Left lobe of liver (tissue), 2 donors: ENCODE measurements around the gene NRG3. TPM values are rescaled to one million over a fixed set of nuclear protein-coding genes. Genes with fewer than 3 reads are reported as not detected.

Experiments used
- ATAC-seq: fragments of 200-7000 bp; cut with Tn5 transposase; one replicate; pipeline ENCODE4 v1.9.1; 2020; ENCODE audit warnings: mild to moderate bottlenecking, moderate library complexity
- DNase-seq: peaks from one replicate; pipeline ENCODE4 v3.0.0-alpha.2; 2020; ENCODE audit warnings: low spot score
- total RNA-seq: library from RNA; stranded (reverse); gene quantifications from one replicate; pipeline ENCODE4 v1.2.1, GENCODE V29; 2021
- donor health status: DM: no; HTN: no; CAD: no; lungs with moderate emphysema.
- donor health status: DM: no; HTN: yes; CAD: no.

NRG3 gene
- total RNA-seq, 1 donor from 2014 or later = 1.1 TPM

DNA sequence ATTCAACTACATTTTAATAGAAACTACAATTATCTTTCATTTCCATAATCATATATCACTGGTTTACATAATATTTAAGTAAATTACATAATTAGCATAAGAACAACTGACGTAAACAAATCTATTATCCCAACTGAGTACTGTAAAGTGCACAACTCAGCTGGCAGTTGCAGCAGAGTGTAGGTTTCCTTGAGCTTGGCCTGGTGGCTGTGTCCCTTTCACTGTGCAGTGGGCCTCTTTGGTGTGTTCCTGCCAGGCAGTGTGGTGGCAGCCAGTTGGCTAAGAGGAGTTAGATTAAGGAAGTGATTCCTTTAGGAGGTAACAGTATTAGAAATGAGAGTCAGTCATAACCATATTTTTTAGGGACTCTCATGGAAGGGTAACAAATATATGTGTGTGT, 7.0 kb downstream of the NRG3 start:
- ATAC-seq (no peak), DNase-seq (no peak)

GRCh38 chr10:81884856-81885255, 9.9 kb downstream of the NRG3 start:
- DNase-seq = no peak
- ATAC-seq = peak; percentile 61

GRCh38 chr10:81885491-81885890, 10.5 kb downstream of the NRG3 start:
- ATAC-seq (no peak), DNase-seq (no peak)

- ATAC-seq (no peak), DNase-seq (no peak)
Measured at GRCh38 chr10:81886939-81887338, 11.9 kb downstream of the NRG3 start.

- DNase-seq (no peak), ATAC-seq (no peak)
Measured at GRCh38 chr10:81889181-81889769, 14.3 kb downstream of the NRG3 start.

GRCh38 chr10:81894616-81895015, 19.6 kb downstream of the NRG3 start:
- DNase-seq (no peak), ATAC-seq (no peak)

DNA sequence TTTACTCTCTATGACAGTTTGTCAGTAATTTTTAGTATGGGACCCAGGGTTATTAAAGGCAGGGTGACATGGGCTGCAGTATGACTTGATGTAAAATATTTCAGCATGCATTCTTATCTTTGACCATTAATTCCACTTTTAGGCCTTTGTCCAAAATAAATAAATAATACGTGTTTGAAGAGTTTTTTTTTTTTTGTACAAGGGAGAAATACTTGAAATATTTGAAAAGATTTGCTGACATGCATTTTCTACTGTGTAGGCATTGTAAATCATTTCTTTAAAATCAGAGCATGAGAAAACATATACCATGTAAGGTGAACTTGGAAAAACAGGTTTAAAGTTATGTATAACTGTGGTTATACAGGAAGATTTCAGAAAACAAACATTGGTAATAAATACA, 23.5 kb downstream of the NRG3 start:
- ATAC-seq = no peak
- no peak for DNase-seq

GRCh38 chr10:81900989-81901388, 26.0 kb downstream of the NRG3 start:
- no peak for ATAC-seq
- no peak for DNase-seq

- no peak for DNase-seq
Measured at GRCh38 chr10:81903472-81903871, 28.5 kb downstream of the NRG3 start.

DNA sequence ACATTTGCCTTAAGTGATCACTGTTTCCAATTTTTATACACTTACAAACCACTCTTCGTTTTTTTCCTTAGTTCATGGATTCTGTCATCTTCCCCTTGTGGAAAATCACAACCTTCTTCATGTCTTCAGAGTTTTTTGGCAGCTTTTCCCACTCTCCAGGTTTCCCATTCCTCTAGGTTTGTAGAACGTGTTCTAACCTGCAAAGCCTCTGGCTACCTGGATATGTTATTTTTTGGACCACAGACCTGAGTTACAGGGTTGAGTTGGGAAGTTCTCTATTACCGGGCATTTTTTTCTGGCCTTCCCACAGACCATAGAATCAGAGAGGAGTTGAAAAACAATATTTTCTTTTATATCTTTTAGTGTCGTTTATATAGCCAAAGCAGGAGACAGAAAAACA, 30.2 kb downstream of the NRG3 start:
- DNase-seq = no peak
- ATAC-seq = no peak

More at GRCh38 chr10:81903472-81903871, 28.5 kb downstream of the NRG3 start:
- ATAC-seq = no peak

DNA sequence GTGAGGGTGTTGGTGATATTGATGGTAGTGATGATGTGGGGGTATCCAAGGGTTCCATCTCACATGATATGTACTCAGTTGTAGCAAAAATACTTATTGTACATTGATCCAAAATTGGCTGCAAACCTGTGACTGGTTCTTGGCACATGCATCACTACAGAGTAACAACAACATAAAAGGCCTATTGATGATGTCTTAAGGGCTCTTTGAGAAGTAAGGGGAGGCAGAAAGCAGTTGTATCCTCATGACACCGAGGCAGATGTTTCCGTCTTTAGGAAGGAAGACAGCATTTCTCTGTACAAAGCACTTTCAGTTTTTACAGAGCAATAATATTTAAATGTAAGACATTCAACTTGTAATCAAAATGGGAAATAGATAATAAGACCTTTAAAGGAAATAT, 34.5 kb downstream of the NRG3 start:
- DNase-seq (no peak), ATAC-seq (no peak)

DNA sequence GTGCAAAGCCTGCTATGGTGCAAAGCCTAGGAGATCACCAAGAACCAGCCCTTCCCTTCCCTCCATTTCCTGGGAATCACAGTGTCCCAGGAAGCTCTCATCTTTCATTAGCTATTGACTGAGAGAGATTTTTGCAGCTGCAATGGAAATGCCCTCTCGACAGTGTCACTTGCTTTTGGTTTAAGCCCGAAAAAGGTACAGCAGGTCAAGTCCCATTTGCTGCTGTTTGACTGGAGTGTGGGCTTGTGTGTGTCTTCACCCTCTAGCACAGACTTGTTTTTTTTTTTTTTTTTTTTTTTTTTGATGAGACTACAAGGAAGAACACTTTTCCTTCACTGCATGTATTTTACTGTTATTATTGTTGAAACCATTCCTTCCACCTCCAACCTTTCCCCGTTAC, 36.3 kb downstream of the NRG3 start:
- no peak for ATAC-seq

DNA sequence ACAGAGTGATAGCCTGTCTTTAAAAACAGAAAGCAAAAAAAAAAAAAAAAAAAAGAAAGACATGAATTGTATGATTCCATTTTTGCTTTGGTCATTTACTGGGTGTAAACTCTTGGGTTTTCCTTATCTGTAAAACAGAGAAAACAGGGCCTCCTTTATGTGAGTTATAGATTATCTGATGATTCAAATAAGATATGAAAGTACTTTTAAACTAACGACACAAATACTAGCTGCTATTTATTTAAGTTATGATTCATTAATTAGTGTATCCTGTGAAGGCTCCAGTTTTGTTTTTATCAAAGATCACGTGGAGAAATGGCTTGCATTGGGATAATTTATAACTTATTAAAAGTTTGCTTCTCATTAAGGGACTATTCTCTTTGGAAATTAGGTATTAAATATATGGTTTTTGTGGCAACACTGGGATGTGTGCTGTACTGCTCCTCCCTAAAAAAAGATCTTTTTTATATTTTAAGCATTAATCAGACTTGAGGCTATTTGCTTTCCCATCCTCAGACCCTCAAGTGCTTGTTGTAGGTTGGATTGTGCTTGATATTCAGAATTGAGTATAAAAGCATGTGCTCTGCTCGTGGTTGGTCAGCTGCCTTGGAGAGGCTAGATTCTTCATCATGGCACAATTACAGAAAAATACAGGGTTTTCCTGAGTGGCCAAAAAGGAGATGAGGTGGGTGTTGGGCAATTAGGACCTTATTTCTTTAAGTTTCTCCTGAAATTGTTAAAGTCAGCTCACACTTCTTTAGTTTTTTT, 39.9 kb downstream of the NRG3 start:
- no peak for DNase-seq
- no peak for ATAC-seq

More for the DNA sequence above, 36.3 kb downstream of the NRG3 start:
- no peak for DNase-seq

DNA sequence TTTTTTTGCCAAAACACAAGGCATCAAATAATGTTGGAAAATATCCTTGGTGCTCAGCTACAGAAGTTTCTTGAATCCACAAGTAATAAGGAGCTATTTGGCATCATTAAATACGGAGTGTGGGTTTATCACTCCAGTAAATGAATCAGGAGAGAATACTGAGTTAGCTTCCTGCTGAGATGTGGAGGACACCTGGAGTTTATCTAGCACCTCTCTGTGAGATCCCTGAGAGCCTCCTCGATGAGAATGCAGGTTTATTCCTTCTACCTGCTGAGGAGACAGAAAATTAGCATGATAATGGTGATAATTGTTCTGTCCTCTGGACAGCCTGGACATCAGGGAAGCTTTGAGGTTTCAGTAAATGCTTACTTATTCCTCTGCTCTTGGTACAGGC, 40.5 kb downstream of the NRG3 start:
- DNase-seq (no peak), ATAC-seq (no peak)

DNA sequence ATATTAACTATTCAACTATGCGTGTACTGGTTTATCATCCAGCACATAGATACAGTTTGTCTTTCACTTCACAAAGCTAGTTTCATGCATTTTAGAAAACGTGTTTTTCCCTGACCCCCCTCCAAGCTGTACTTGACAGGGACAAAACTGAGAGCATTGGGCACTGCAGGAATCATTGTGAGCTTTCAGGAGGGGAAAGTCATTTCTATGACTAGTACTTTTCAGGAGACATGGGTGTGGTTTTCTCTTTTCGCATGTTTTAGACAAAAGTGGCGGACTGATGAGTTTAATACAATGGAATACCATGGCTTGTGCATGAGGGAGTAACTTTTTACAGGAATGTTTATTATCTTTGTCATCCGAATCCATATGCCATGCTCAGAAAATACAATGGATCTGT, 42.7 kb downstream of the NRG3 start:
- ATAC-seq (no peak), DNase-seq (no peak)

DNA sequence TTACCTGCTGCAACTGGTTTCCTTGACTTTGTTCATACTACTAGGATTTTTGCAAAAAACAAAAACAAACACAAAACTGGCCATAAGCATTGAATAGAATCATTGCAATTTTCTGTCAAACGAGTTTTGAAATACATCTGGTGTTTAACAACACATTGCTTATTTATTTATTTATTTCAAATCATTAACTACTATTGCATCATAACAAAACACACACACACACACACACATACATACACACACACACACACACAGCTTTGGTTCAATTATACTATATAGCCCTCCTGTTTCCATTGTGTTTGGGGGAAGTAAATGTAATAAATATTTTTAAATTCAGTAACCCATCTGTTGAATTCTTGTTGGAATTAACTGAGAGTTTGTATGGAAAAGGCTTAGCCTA, 43.8 kb downstream of the NRG3 start:
- DNase-seq (no peak), ATAC-seq (no peak)

DNA sequence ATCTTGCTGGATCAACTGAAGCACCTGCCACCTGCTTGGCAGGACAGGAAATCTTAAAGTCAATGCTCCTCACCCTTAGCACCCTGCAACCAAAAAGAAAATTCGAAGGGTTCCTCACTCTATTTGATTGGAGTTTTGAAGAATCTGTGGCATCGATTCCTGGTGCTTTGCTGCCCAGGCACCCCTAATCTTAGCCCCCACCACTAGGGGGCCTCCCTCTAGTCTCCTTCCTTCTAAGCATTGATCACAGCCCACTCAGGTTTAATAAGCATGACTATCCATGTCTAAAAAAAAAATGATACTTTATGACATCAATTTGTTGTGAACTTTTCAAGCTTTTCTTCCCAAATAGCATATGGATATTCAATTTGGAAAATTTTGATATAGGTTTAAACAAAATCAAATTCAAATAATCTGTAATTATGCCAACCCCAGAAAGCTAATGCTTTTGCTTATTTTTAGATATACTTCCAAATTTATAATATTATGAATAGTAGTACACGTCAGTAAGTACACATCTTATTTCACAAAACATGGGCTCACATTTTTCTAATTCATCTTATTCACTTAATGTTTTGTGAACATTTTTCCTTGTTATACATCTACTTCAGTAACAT, 45.3 kb downstream of the NRG3 start:
- ATAC-seq (no peak), DNase-seq (no peak)

GRCh38 chr10:81928119-81928518, 53.1 kb downstream of the NRG3 start:
- DNase-seq (no peak), ATAC-seq (no peak)

DNA sequence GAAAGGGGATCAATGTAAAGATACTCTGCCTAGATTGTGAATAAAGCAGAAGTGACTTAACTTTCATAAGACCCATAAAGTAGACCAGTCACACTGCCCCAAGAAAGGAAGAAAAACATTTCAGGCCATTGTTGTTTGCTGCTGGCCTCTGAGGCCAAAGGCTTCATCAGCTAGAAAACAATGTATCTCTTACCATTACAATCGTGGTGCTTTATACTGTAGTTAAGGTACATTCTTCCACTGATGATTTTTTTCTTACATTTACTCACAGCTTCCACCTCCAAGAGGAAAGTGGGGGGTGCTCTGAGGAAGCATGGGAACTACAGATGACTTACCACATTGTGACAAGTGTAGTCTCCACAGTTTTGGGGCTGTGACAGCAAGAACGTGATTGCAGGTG, 68.6 kb downstream of the NRG3 start:
- ATAC-seq = no peak
- DNase-seq = no peak

DNA sequence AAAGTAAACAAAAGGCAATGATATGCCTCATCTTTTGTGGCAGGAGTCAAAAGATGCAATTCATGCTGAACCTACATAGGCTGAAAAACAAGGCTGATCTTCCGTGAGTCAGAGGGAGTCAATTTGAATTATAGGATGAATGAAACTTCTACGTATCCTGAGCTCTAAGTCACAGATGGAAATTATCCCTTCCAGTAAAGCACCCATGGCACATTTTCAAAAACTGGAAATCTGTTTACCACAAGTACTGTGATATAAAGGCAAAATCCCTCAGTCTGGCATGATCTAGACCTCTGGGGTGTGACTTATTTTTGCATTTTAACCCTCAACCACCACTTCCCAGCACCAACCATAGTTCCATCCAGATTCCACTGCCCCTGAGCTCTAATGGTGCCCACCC, 69.6 kb downstream of the NRG3 start:
- DNase-seq (no peak), ATAC-seq (no peak)

DNA sequence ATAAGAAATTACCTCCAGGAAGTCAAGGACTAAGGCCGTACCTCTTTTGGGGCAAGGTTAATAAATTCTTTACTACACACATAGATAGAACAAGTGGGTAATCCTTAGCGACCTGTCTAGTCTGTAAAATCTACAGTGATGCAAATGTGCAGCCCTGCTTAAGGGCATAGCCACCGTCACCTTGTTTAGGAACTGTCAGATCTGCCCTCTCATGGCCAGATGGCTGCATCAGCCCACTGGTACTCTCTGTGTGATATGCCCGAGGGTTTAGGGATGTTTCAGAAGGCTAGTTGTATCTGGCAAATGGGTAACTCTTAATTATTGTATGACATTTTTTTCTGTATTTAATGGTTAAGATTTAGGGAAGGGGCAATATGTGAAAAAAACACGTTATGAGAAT, 74.3 kb downstream of the NRG3 start:
- DNase-seq (no peak), ATAC-seq (no peak)

GRCh38 chr10:81950358-81950757, 75.4 kb downstream of the NRG3 start:
- ATAC-seq (no peak), DNase-seq (no peak)
